ENCODE data around the gene INSIG2.

Gene INSIG2

DNA sequence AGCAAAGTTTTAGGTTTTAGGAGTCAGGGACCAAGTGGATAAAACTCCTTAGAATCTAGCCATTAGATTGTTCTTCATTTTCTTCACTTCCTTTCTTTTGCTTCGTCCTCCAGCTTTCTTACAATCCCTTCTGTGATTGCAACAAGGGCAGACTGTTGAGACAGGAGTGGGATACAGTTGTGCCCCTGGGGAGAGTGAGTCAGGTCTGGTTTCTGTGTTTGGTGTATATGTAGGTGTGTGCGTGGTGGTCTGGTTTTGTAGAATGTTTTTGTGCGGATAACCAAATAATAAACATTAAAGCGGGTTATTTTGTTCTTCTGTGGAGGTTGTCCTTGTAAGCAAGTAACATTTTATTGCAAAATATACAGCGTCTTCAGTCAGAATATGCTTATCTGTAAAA, 7.3 kb downstream of the INSIG2 start:
- peaks cover 44% of the 10 kb centered on the region for H3K79me2 ChIP-seq (ENCODE audit: insufficient read depth, low read depth)

DNA sequence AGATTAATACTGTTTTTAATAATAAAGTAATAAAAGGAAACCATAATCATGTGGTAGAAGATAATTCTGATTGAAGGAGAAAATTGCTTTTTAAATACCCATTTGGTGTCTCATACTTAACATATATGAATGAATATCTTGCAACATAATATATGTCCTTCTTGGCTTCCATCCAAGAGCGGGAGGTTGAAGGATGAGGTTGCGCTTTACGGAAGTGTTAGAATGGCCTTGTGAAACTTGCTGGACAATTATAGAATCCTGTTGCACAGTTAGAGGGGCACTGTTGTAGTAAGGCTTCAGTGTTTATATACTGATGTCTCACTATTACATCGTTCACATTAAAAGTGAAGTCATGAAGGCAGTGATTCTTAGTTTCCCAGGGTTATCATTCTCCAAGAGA, 9.4 kb downstream of the INSIG2 start:
- Histone ChIP-seq H4K20me1 (ENCODE audit: insufficient read depth) (no peaks in the 10 kb centered on the region), H3K4me3 (IDR thresholded peaks at IDR 0.05; ENCODE audit: insufficient read depth, low read depth, low read length) (no peak overlapping the region), H3K9ac (no peak overlapping the region), H3K27me3 (ENCODE audit: insufficient read depth, low read depth) (no peaks in the 10 kb centered on the region), H3K4me1 (ENCODE audit: low read depth, poor library complexity, severe bottlenecking) (peaks cover 19% of the 10 kb centered on the region), H3K36me3 (ENCODE audit: insufficient read depth) (no peaks in the 10 kb centered on the region), H3K4me2 (no peak overlapping the region), H2AFZ (ENCODE audit: low read depth) (no peak overlapping the region), H3K27ac (no peak overlapping the region), H3K79me2 (ENCODE audit: insufficient read depth, low read depth) (peaks cover 24% of the 10 kb centered on the region; the same call in 1 of the 2 replicates)
- TF ChIP-seq, protein P1, sequence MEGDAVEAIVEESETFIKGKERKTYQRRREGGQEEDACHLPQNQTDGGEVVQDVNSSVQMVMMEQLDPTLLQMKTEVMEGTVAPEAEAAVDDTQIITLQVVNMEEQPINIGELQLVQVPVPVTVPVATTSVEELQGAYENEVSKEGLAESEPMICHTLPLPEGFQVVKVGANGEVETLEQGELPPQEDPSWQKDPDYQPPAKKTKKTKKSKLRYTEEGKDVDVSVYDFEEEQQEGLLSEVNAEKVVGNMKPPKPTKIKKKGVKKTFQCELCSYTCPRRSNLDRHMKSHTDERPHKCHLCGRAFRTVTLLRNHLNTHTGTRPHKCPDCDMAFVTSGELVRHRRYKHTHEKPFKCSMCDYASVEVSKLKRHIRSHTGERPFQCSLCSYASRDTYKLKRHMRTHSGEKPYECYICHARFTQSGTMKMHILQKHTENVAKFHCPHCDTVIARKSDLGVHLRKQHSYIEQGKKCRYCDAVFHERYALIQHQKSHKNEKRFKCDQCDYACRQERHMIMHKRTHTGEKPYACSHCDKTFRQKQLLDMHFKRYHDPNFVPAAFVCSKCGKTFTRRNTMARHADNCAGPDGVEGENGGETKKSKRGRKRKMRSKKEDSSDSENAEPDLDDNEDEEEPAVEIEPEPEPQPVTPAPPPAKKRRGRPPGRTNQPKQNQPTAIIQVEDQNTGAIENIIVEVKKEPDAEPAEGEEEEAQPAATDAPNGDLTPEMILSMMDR (conservative IDR thresholded peaks at IDR 0.05; ENCODE audit: low read depth, low read length), result no peak

More for the DNA sequence above, 7.3 kb downstream of the INSIG2 start:
- Histone ChIP-seq H3K4me2 (no peak overlapping the region), H3K27ac (no peak overlapping the region), H3K4me1 (ENCODE audit: low read depth, poor library complexity, severe bottlenecking) (peaks cover 35% of the 10 kb centered on the region), H3K36me3 (ENCODE audit: insufficient read depth) (no peaks in the 10 kb centered on the region), H3K9ac (no peak overlapping the region), H3K4me3 (IDR thresholded peaks at IDR 0.05; ENCODE audit: insufficient read depth, low read depth, low read length) (no peak overlapping the region), H3K27me3 (ENCODE audit: insufficient read depth, low read depth) (no peaks in the 10 kb centered on the region), H4K20me1 (ENCODE audit: insufficient read depth) (no peaks in the 10 kb centered on the region), H2AFZ (ENCODE audit: low read depth) (no peak overlapping the region)
- TF ChIP-seq, protein P1 (conservative IDR thresholded peaks at IDR 0.05; ENCODE audit: low read depth, low read length), result no peak

DNA sequence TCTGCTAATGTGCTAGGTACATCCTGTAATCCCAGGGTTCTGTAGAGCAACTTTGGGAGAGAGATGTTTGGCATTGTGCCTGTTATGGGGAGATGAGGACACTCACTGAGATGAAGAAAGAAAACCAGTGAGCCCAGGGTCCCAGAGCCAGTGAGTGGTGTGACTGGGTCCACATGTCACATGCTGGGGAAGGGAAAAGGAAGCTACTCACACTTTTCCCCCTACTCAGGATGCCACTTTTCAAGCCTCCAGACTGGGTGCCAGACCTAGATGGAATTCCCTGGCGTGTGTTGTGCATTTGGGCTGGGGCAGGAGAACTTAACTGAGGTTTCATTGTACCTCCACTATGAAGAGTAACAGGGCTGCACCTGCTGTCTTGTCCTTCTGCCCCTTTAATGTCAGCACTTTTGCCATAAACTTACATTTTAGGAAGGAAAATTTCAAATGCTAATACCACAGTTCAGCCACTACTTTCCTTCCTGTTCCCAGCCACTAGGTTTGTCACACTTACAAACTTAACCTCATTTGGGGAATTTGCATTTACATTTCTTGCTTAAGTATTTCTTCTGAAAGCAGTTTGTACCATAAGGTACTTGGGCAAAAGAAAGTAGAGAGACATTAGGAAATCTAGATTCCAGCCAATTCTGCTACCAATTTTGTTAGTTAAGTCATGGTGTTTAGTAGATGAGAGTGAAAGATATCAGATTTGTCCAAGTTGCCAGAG, 10.2 kb downstream of the INSIG2 start:
- H3K36me3 ChIP-seq (ENCODE audit: insufficient read depth), result no peaks in the 10 kb centered on the region
- H4K20me1 ChIP-seq (ENCODE audit: insufficient read depth), result no peaks in the 10 kb centered on the region
- H3K79me2 ChIP-seq (ENCODE audit: insufficient read depth, low read depth), result peaks cover 23% of the 10 kb centered on the region; the same call in 1 of the 2 replicates
- no peak overlapping the region for H3K4me3 ChIP-seq (IDR thresholded peaks at IDR 0.05; ENCODE audit: insufficient read depth, low read depth, low read length)
- no peak overlapping the region for H3K27ac ChIP-seq
- H2AFZ ChIP-seq (ENCODE audit: low read depth), result no peak overlapping the region
- no peak overlapping the region for H3K4me2 ChIP-seq
- no peaks in the 10 kb centered on the region for H3K27me3 ChIP-seq (ENCODE audit: insufficient read depth, low read depth)
- H3K9ac ChIP-seq, result no peak overlapping the region
- peaks cover 19% of the 10 kb centered on the region for H3K4me1 ChIP-seq (ENCODE audit: low read depth, poor library complexity, severe bottlenecking)
- TF ChIP-seq, protein P1 (conservative IDR thresholded peaks at IDR 0.05; ENCODE audit: low read depth, low read length), result no peak

DNA sequence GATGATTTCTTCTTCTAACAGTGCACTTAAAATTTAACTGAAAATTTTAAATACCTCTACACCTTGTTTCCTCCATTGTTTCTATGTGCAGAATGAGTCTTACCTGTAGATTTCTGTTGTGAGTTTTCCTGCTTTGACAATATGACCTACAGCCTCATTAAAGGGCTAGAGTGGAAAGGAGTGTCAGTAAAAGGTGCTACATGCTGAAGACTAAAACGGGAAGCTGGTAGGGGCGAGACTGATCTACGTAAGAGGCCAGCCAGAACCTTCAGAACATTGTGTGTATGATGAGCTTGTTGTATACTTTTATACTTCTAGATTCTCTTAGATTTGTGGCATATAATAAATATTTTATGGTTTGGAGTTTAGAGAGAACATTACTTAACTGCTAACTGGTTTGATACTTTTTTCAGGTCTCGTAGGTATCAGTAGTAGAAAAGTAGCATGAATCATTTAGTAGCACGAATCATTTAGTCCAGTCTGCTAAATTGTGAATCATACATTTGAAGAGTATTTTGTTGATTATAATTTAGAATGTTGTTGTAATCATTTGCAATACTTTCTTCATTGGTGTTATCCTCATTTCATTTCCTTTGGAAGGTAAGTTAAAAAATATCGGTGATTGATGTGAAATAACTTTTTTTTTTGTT, 14.3 kb downstream of the INSIG2 start:
- peaks cover 12% of the 10 kb centered on the region for H3K4me1 ChIP-seq (ENCODE audit: low read depth, poor library complexity, severe bottlenecking)

More for the DNA sequence above, 14.3 kb downstream of the INSIG2 start:
- H3K36me3 ChIP-seq (ENCODE audit: insufficient read depth), result no peaks in the 10 kb centered on the region
- no peak overlapping the region for H3K27ac ChIP-seq
- H4K20me1 ChIP-seq (ENCODE audit: insufficient read depth), result no peaks in the 10 kb centered on the region
- H2AFZ ChIP-seq (ENCODE audit: low read depth), result no peak overlapping the region
- H3K9ac ChIP-seq, result no peak overlapping the region
- H3K79me2 ChIP-seq (ENCODE audit: insufficient read depth, low read depth), result no peaks in the 10 kb centered on the region
- no peak overlapping the region for H3K4me2 ChIP-seq
- no peak overlapping the region for H3K4me3 ChIP-seq (IDR thresholded peaks at IDR 0.05; ENCODE audit: insufficient read depth, low read depth, low read length)
- TF ChIP-seq, protein P1 (conservative IDR thresholded peaks at IDR 0.05; ENCODE audit: low read depth, low read length), result no peak
- no peaks in the 10 kb centered on the region for H3K27me3 ChIP-seq (ENCODE audit: insufficient read depth, low read depth)
